GM23338 (cell line): ENCODE results near the gene BHLHA15. TPM values are rescaled to one million over a fixed set of nuclear protein-coding genes. Genes with fewer than 3 reads are reported as not detected.

Source experiments
- ATAC-seq: fragments of 200-7000 bp; cut with Tn5 transposase; 3 replicates; pipeline ENCODE4 v1.9.1; 2020
- DNase-seq: peaks from one replicate; pipeline ENCODE4 v3.0.0-alpha.2; 2015; ENCODE audit warnings: low spot score
- H2AFZ ChIP-seq: fragments of 200-600 bp; sonication (generic); 2 replicates; pipeline ENCODE4 v1.8.0; 2016; ENCODE audit warnings: antibody characterized with exemption, mild to moderate bottlenecking, moderate library complexity
- H3F3A ChIP-seq: fragments of 200-600 bp; sonication (generic); replicated peaks from 2 replicates; pipeline ENCODE4 v1.8.0; 2017; ENCODE audit warnings: antibody characterized with exemption, mixed run types, low read depth
- H3K27ac ChIP-seq: fragments of 200-600 bp; sonication (generic); 2 replicates; pipeline ENCODE4 v1.6.1; 2016; ENCODE audit warnings: low read depth
- H3K27me3 ChIP-seq: fragments of 200-600 bp; sonication (generic); 2 replicates; pipeline ENCODE4 v1.8.0; 2016; ENCODE audit warnings: mild to moderate bottlenecking, mixed run types, moderate library complexity; ENCODE audit not compliant: insufficient read depth
- H3K36me3 ChIP-seq: fragments of 200-600 bp; sonication (generic); 2 replicates; pipeline ENCODE4 v1.8.0; 2016; ENCODE audit warnings: mild to moderate bottlenecking; ENCODE audit not compliant: insufficient read depth
- H3K4me1 ChIP-seq: fragments of 200-600 bp; sonication (generic); 2 replicates; pipeline ENCODE4 v1.8.0; 2016; ENCODE audit warnings: mild to moderate bottlenecking, moderate library complexity; ENCODE audit not compliant: insufficient read depth
- H3K4me2 ChIP-seq: fragments of 200-600 bp; sonication (generic); 2 replicates; pipeline ENCODE4 v1.7.1; 2017; ENCODE audit warnings: mixed run types
- H3K4me3 ChIP-seq: fragments of 200-600 bp; sonication (generic); 2 replicates; pipeline ENCODE4 v1.6.1; 2016; ENCODE audit warnings: mixed run types
- H3K79me2 ChIP-seq: fragments of 200-600 bp; sonication (generic); replicated peaks from 2 replicates; pipeline ENCODE4 v1.8.0; 2017; ENCODE audit warnings: mild to moderate bottlenecking; ENCODE audit not compliant: insufficient read depth
- H3K9me2 ChIP-seq: fragments of 200-600 bp; sonication (generic); 2 replicates; pipeline ENCODE4 v1.8.0; 2017; ENCODE audit not compliant: insufficient read depth
- H4K20me1 ChIP-seq: fragments of 200-600 bp; sonication (generic); replicated peaks from 2 replicates; pipeline ENCODE4 v1.8.0; 2017; ENCODE audit warnings: mild to moderate bottlenecking; ENCODE audit not compliant: insufficient read depth
- H3K27ac Mint-ChIP-seq: 2 replicates; pipeline ENCODE4 v1.8.0; 2020; ENCODE audit warnings: inconsistent platforms, mild to moderate bottlenecking, moderate library complexity, mixed read lengths
- H3K27me3 Mint-ChIP-seq: 3 replicates; pipeline ENCODE4 v1.8.0; 2022; ENCODE audit warnings: low read depth, mild to moderate bottlenecking, moderate library complexity, mixed read lengths, inconsistent platforms; ENCODE audit not compliant: insufficient read depth, poor library complexity
- H3K36me3 Mint-ChIP-seq: 3 replicates; pipeline ENCODE4 v1.8.0; 2021; ENCODE audit warnings: low read depth, mild to moderate bottlenecking, inconsistent platforms, moderate library complexity, mixed read lengths
- H3K4me1 Mint-ChIP-seq: 3 replicates; pipeline ENCODE4 v1.8.0; 2020; ENCODE audit warnings: mild to moderate bottlenecking, inconsistent platforms, mixed read lengths
- H3K4me3 Mint-ChIP-seq: 3 replicates; pipeline ENCODE4 v1.8.0; 2021; ENCODE audit warnings: moderate library complexity, mild to moderate bottlenecking, inconsistent platforms, mixed read lengths
- H3K9me3 Mint-ChIP-seq: 3 replicates; pipeline ENCODE4 v1.8.0; 2020; ENCODE audit warnings: moderate library complexity, mild to moderate bottlenecking, inconsistent platforms, mixed read lengths
- CREB1 ChIP-seq: fragments of 250-450 bp; sonication (Bioruptor Pico); IDR thresholded peaks from 2 replicates; pipeline ENCODE4 v1.5.0; 2020; ENCODE audit warnings: low read depth, mild to moderate bottlenecking, moderate library complexity
- CTCF ChIP-seq, 2 experiments: fragments of 200-600 bp in 1 of 2; sonication (generic) in 1 of 2; conservative IDR thresholded peaks; 2 replicates each; pipeline versions ENCODE4 v1.5.1 to v1.6.1; 2016 to 2017; ENCODE audit warnings: antibody characterized with exemption in 2 of 2, low read depth in 2 of 2, mild to moderate bottlenecking in 2 of 2, moderate library complexity in 1 of 2
- ETS1 ChIP-seq: IDR thresholded peaks from 2 replicates; pipeline ENCODE4 v1.6.1; 2016; ENCODE audit warnings: antibody characterized with exemption
- EZH2 ChIP-seq: fragments of 200-600 bp; sonication (generic); IDR thresholded peaks from one replicate; pipeline ENCODE4 v1.8.0; 2017; ENCODE audit warnings: antibody characterized with exemption, mild to moderate bottlenecking, low read depth; ENCODE audit not compliant: unreplicated experiment
- EZH2phosphoT487 ChIP-seq: fragments of 200-600 bp; sonication (generic); IDR thresholded peaks from one replicate; pipeline ENCODE4 v1.8.1; 2018; ENCODE audit warnings: antibody characterized with exemption; ENCODE audit not compliant: unreplicated experiment
- JUNB ChIP-seq: IDR thresholded peaks from one replicate; pipeline ENCODE4 v1.6.1; 2016; ENCODE audit warnings: antibody characterized with exemption; ENCODE audit not compliant: unreplicated experiment
- NANOG ChIP-seq: IDR thresholded peaks from 2 replicates; pipeline ENCODE4 v1.6.1; 2016; ENCODE audit warnings: antibody characterized with exemption, borderline replicate concordance
- POLR2AphosphoS5 ChIP-seq: IDR thresholded peaks from 2 replicates; pipeline ENCODE4 v1.6.1; 2016; ENCODE audit warnings: antibody characterized with exemption, low read depth
- REST ChIP-seq: IDR thresholded peaks from one replicate; pipeline ENCODE4 v1.6.1; 2018; ENCODE audit warnings: antibody characterized with exemption; ENCODE audit not compliant: unreplicated experiment
- STAT1 ChIP-seq: IDR thresholded peaks from one replicate; pipeline ENCODE4 v1.6.1; 2016; ENCODE audit warnings: antibody characterized with exemption; ENCODE audit not compliant: unreplicated experiment
- ZNF114 ChIP-seq: fragments of 250-450 bp; sonication (Bioruptor Pico); IDR thresholded peaks from 2 replicates; pipeline ENCODE4 v1.5.0; 2020; ENCODE audit warnings: mild to moderate bottlenecking, moderate library complexity
- ZNF331 ChIP-seq: fragments of 250-450 bp; sonication (Bioruptor Pico); IDR thresholded peaks from 2 replicates; pipeline ENCODE4 v1.5.0; 2020; ENCODE audit warnings: low read depth, mild to moderate bottlenecking, moderate library complexity
- polyA plus RNA-seq: library from polyadenylated mRNA; unstranded; fragments of >200 nt; fragmentation: Nextera tagmentation; extraction: Ambion mirVana; gene quantifications from 2 replicates; pipeline ENCODE4 v1.2.1, GENCODE V29; 2016
- total RNA-seq: library from RNA; depleted of rRNA; stranded (reverse); fragments of >200 nt; shearing (Covaris generic); gene quantifications from 2 replicates; pipeline ENCODE4 v1.2.3, GENCODE V29; 2014

Gene BHLHA15
- total and polyA plus RNA-seq, 2 experiments from 2014 or later = 1.4 to 8.3 TPM

- peaks cover 10% of the 10 kb centered on the region; the same call in 1 of the 2 replicates for H3K79me2 ChIP-seq
- no peaks in the 10 kb centered on the region for H3K27me3 ChIP-seq
- H2AFZ ChIP-seq = no peak overlapping the region
- H3K4me3 Mint-ChIP-seq = no peak overlapping the region
- no peaks in the 10 kb centered on the region for H3K9me3 Mint-ChIP-seq
- no peak overlapping the region for H3K27ac Mint-ChIP-seq
- no peaks in the 10 kb centered on the region for H3K4me1 ChIP-seq
- no peaks in the 10 kb centered on the region; the same call in none of the 2 replicates for H4K20me1 ChIP-seq
- DNase-seq (no peak), ATAC-seq (no peak)
- TF ChIP-seq POLR2AphosphoS5 = no peak
- no peak for TF ChIP-seq EZH2
- no peak for TF ChIP-seq NANOG
- no peak for TF ChIP-seq JUNB
- H3K36me3 Mint-ChIP-seq = peaks cover 33% of the 10 kb centered on the region
- H3F3A ChIP-seq = no peaks in the 10 kb centered on the region
- H3K4me3 ChIP-seq = no peak overlapping the region
- H3K36me3 ChIP-seq = peaks cover 5% of the 10 kb centered on the region
- no peak overlapping the region for H3K27ac ChIP-seq
- no peak overlapping the region for H3K4me2 ChIP-seq
- H3K27me3 Mint-ChIP-seq = peaks cover 2% of the 10 kb centered on the region
- H3K9me2 ChIP-seq = no peaks in the 10 kb centered on the region
- H3K4me1 Mint-ChIP-seq = no peaks in the 10 kb centered on the region
These were observed 17.6 kb upstream of the BHLHA15 start for GRCh38 chr7:98193474-98194180.

GRCh38 chr7:98194186-98194585 lies 17.1 kb upstream of the BHLHA15 start:
- Mint-ChIP-seq H3K27me3 (peaks cover 2% of the 10 kb centered on the region), H3K4me1 (no peaks in the 10 kb centered on the region), H3K36me3 (peaks cover 33% of the 10 kb centered on the region), H3K4me3 (no peak overlapping the region), H3K27ac (no peak overlapping the region), H3K9me3 (no peaks in the 10 kb centered on the region)
- Histone ChIP-seq H3K4me2 (no peak overlapping the region), H2AFZ (no peak overlapping the region), H3K27me3 (no peaks in the 10 kb centered on the region), H3K4me3 (no peak overlapping the region), H3K27ac (no peak overlapping the region), H3K9me2 (no peaks in the 10 kb centered on the region), H3K79me2 (peaks cover 15% of the 10 kb centered on the region), H3K4me1 (no peaks in the 10 kb centered on the region), H4K20me1 (no peaks in the 10 kb centered on the region; the same call in none of the 2 replicates), H3K36me3 (peaks cover 5% of the 10 kb centered on the region), H3F3A (no peaks in the 10 kb centered on the region)
- DNase-seq = no peak
- ATAC-seq = no peak
- TF ChIP-seq ZNF114 (CRISPR knock-in tag) (no peak), ZNF331 (CRISPR knock-in tag) (no peak), REST (no peak), ETS1 (no peak), STAT1 (no peak), CTCF (conservative IDR thresholded peaks at IDR 0.05; ENCODE audit: low read depth in 2 of 2) (no peak), EZH2 (no peak), EZH2phosphoT487 (no peak), CREB1 (CRISPR knock-in tag) (no peak)
